Right renal pelvis (tissue), 4 donors: ENCODE measurements around the gene C19orf33. TPM values are rescaled to one million over a fixed set of nuclear protein-coding genes. Genes with fewer than 3 reads are reported as not detected.

Experiments
- DNase-seq, 4 donors: peaks; one replicate each; pipeline ENCODE4 v3.0.0-alpha.2; 2013; ENCODE audit warnings: low read depth in 4 of 4, low spot score in 3 of 4, missing footprints in 1 of 4
- polyA plus RNA-seq, 4 donors: library from polyadenylated mRNA; unstranded; fragments of 120-200 nt; gene quantifications; one replicate each; pipeline ENCODE4 v1.2.1, GENCODE V29; 2013; ENCODE audit not compliant: insufficient read length in 4 of 4

Gene C19orf33
- polyA plus RNA-seq, 4 donors, result 6.1 to 10.1 (median 8.8) TPM

- DNase-seq, result no peak
Measured at GRCh38 chr19:38278751-38279150, 25.3 kb upstream of the C19orf33 start.

GRCh38 chr19:38280030-38280921 is 23.8 kb upstream of the C19orf33 start:
- DNase-seq, result no peak

GRCh38 chr19:38281811-38282566 is 22.1 kb upstream of the C19orf33 start:
- DNase-seq, result no peak

GRCh38 chr19:38283271-38283670 is 20.8 kb upstream of the C19orf33 start:
- no peak for DNase-seq

- DNase-seq, result no peak
Measured at GRCh38 chr19:38284422-38284821, 19.6 kb upstream of the C19orf33 start.

GRCh38 chr19:38285567-38285966 is 18.5 kb upstream of the C19orf33 start:
- no peak for DNase-seq

- DNase-seq, result no peak
Measured at GRCh38 chr19:38287604-38288003, 16.4 kb upstream of the C19orf33 start.

- no peak for DNase-seq
Measured at GRCh38 chr19:38288123-38288855, 15.8 kb upstream of the C19orf33 start.

- no peak for DNase-seq
Measured at GRCh38 chr19:38289955-38290354, 14.1 kb upstream of the C19orf33 start.

GRCh38 chr19:38290631-38291147 is 13.4 kb upstream of the C19orf33 start:
- DNase-seq, result no peak

GRCh38 chr19:38291855-38292254 is 12.2 kb upstream of the C19orf33 start:
- no peak for DNase-seq

GRCh38 chr19:38293281-38293680 is 10.8 kb upstream of the C19orf33 start:
- DNase-seq, result no peak

GRCh38 chr19:38294090-38294489 is 10.0 kb upstream of the C19orf33 start:
- no peak for DNase-seq

- DNase-seq, result no peak
Measured at GRCh38 chr19:38298821-38299680, 5.0 kb upstream of the C19orf33 start.

- DNase-seq, result no peak
Measured at GRCh38 chr19:38304352-38304865, 358 bp downstream of the C19orf33 start.

- DNase-seq, result peak in 2 of 4 donors; percentile 71 to 74
Measured at GRCh38 chr19:38304866-38305429, 897 bp downstream of the C19orf33 start.

GRCh38 chr19:38306236-38306635 is 2.2 kb downstream of the C19orf33 start:
- DNase-seq, result no peak

- no peak for DNase-seq
Measured at GRCh38 chr19:38307076-38307475, 3.0 kb downstream of the C19orf33 start.

GRCh38 chr19:38307597-38307996 is 3.5 kb downstream of the C19orf33 start:
- no peak for DNase-seq
